Ureter (tissue), 1 donor: Measurements from ENCODE around the gene LAP3. TPM values are rescaled to one million over a fixed set of nuclear protein-coding genes. Genes with fewer than 3 reads are reported as not detected.

ENCODE experiments used
- DNase-seq: peaks from one replicate; pipeline ENCODE4 v3.0.0-alpha.2; 2020; ENCODE audit warnings: low spot score
- total RNA-seq: library from RNA; stranded (reverse); gene quantifications from one replicate; pipeline ENCODE4 v1.2.4, GENCODE V29; 2023
- donor health status: DM: yes; HTN: yes; CAD: no.

Gene LAP3
- total RNA-seq, 1 donor from 2014 or later = 59.6 TPM

DNA sequence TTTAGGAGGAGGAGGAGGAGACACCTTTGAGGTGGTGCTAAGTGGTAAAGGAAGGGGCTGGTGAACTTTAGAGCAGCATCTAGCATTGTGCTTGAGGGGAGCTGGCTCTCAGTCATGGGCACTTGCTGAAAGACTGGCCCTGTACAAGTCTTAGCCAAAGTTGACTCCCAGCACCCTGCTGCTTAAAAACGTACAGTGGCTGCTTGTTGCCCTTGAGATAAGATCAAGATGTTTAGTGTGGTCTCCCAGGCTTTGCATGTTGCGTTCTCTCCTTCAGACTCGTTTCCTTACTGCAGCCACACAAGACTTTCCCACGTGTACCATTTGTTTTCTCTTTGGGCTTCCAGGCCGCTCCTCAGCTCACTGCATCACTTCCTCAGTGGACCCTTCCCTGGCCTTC, 39.3 kb downstream of the LAP3 start:
- DNase-seq = no peak

DNA sequence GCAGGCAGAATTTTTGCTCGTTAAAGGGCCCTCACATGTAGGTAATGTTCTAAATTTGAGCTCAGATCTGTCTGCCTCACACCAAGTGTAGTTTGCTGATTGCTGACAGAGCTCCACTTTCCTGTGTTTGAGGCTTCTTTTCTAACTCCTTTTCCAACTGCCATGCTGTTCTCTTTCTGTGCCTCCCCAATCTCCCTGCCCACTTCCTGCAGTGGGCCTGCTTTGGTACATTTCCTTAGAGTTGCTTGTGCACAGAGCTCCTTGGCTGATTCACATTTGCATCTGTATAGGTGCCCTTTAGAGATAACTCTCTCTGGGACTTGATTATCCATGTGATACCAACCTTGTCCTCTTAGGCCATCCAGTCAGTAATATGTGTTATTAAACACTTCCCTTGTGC, 41.9 kb downstream of the LAP3 start:
- no peak for DNase-seq

DNA sequence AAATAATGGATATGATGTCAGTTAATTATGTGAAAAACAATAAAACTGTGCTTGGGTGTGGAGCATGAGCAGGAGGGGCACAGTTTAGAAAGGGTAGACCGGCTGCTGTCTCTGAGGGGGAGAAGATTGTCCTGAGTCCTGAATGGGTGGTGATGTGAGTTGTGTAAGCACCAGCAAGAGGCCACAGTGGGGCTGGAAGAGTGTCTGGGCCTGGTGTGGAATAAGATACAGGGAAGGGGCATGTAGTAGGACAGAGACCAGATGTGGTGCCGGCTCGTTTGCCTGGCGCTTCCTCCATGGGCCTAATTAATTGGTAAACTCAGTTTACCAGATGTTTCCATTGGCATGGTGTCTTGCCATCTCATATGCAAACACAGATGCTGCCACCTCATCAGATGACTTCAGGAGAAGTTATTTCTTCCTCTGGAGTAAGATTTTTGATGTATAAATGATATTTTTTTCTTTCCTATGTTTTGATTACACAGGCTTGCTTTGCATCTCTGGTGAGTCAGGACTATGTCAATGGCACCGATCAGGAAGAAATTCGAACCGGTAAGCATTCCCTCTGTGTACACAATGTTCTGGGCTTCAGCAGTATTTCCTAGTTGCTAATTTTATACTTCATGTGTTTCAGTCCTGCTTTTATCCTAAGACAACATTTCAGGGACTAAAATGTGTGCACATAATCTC, 42.6 kb downstream of the LAP3 start:
- no peak for DNase-seq

DNA sequence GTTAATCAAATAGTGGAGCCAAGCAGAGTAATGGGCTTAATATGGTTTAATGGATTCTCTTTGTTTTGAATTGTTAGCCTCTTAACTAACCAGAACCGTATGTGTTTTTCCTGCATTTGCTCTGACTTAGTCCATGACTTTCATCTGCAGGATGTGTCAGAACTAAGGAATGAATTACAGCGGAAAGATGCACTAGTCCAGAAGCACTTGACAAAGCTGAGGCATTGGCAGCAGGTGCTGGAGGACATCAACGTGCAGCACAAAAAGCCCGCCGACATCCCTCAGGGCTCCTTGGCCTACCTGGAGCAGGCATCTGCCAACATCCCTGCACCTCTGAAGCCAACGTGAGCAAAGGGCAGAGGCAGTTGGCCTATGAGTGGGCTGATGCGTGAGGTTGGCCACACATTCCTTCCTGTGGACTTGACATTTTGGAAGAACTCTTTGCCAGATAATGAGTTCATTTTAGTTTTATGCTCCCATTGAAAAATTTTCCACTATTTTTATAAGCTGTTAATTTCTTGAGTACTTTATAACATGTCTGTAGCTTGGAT, 46.5 kb downstream of the LAP3 start:
- DNase-seq = no peak

DNA sequence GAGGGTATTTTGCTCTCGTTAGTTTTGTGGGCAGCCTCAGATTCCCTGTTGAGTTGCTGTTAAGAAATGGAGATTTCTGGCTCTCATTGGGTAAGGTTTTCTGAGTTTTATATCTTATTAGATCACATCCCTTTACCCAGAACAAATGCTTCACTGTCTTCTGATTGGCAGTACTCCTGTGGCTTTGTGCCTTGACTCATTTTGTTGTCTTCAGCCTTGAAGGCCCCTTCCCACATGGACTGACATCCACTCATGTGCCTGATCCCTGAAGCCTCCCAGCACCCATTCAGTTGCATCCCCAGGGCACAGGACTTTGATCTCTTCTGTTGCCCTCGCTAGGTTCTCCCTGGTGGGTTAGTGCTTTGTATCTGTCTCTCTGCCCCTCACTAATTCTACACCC, 47.8 kb downstream of the LAP3 start:
- no peak for DNase-seq

DNA sequence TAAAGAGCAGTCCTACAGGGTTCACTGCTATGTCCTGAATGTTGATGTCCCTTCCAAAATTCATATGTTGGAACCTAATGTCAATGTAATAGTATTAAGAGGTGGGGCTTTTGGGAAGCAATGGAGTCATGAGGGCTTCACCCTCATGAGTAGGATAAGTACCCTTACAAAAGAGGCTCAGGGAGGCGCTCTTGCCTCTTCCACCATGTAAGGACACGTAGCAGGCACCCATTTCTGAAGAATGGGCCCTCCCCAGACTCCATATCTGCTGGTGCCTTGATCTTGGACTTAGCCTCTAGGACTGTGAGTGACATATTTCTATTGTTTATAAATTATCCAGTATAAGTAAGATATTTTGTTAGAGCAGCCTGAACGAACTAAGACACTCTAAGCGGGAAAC, 53.2 kb downstream of the LAP3 start:
- no peak for DNase-seq

DNA sequence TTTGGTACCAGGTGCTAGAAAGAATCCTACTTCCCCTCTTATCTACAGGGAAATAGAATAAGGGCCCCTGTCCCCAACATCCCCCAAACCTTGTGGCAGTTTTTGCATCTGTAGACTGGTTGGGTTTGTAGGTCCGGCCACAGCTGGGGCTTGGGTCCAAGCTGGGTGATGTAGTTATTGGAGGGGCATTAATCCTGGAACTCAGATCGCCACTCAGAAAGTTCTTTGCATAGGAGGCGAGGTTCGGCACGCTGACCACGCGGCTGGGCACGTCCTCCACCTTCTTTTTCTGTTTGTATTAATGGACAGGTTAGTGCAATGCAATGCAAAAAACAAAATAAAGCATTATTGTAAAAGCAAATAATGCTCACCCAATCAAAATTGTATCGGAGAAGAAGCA, 56.6 kb downstream of the LAP3 start:
- no peak for DNase-seq

DNA sequence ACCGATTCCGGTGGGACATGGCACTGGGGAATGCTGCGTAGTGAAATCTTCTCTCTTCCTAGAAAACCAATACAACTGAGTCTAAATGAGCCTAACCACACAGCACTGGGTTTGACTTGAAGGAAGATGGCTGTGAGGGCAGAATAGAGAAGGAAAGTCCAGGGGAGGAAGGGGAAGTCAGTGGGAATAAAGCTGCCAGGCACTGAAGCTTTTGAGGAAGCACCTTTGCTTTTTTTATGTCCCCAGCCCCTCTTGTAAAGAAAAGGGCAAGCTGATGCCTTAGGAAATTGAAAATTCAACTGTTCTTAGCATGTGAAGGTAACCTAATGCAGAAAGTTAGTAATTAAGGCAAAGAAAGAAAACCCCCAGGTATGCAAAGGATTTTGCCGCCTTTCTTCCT, 58.1 kb downstream of the LAP3 start:
- DNase-seq = no peak

DNA sequence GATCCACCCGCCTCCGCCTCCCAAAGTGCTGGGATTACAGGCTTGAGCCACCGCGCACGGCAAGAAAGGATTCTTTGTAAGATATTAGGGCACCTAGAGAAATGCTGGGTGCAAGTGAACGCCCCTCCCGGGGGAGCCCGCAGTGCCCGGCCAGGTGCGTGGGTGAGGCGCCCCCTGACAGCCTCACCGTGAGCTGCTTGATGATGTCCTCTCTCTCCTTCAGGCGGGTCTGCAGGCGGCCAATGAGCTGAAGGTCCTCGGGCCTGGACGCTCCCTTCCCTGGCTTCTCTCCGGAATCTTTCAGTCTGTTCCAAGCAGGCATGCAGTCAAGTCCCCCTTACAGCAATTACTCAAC, 59.3 kb downstream of the LAP3 start:
- DNase-seq = no peak

DNA sequence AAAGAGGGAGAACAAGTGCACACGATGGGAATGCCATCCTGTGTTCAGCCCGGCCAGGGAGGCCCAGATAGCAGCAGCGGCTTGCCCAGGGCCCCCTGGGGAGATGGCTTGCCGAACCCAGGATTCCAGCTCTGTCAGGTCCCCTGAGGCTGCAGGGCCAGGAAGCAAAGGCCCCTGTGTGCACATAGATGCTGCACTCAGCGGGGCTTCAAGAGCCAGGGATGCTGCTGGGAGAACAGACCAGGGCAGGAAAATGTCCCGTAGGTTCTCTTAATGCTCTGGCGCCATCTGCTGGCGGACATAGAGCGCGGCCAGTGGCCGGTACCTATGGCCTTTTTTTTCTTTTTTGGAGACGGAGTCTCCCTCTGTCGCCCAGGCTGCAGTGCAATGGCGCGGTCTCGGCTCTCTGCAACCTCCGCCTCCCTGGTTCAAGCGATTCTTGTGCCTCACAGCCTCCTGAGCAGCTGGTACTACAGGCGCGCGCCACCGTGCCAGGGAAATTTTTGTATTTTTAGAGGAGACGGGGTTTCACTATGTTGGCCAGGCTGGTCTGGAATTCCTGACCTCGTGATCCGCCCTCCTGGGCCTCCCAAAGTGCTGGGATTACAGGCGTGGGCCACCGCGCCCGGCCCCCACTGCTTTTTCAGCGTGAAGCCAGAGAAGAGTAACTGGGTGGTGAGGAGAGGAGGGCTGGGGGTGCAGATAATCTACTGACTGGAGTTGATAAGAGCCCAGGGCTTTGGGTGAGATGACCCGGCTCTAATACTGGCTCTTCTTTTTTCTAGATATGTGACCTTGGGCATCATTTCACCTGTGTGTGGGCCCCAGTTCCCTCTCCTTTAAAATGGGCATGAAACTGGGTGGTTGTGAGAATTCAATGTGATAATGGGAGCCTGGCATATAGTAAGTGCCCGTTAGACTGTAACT, 60.0 kb downstream of the LAP3 start:
- peak; percentile 59 for DNase-seq

DNA sequence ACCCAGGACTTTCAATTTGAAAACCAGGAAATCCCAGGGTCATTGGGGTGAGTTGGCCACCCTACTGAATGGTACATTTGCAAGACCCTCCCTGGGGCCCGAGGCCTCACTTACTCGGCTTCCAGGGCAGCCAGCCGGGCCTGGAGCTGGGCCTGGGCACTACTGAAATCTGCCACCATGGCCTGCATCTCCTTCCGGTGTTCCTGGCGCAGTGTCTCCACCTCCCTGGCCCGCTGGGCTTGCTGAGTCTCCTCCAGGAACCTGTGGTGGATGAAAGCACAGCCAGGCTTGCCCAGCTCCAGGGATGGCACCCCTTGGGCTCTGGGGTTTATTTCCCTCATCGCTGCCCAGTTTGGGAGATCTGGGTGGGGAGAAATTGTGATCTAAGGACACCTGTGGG, 62.1 kb downstream of the LAP3 start:
- DNase-seq = no peak

DNA sequence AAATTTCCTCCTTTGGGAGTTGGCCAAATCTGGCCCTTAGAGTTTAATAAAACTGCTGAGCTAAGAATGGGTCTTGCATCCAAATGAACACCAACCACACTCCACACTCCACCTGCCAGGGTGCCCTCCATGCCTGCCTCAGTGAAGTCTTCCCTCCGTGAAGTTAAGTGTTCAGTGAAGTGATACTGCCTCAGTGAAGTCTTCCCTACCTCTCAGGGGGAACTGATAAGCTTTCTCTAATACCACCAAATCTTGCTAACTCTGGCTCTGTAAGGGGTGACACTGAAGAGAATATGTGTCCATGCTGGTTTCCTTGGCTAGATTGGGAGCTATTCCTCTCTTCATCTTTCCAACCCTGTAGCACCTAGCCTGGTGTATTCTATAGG, 65.4 kb downstream of the LAP3 start:
- DNase-seq = no peak

DNA sequence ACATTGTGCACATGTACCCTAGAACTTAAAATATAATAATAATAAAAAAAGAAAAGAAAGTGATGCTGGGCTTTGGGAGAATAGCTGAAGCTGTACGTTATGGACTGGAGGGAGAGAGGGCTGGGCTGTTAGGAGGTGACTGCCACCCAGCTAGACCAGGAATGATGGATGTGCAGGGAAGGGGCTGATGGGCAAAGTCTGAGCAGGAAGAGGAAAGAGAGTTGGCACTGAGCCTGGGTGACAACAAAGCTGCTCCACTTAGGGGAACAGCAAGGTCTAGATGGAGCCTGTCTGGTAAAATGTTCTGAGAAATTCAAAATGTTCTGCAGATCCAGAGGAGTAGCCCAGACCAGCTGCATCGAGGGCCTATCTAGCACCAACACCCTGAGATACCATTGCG, 69.7 kb downstream of the LAP3 start:
- DNase-seq = no peak

DNA sequence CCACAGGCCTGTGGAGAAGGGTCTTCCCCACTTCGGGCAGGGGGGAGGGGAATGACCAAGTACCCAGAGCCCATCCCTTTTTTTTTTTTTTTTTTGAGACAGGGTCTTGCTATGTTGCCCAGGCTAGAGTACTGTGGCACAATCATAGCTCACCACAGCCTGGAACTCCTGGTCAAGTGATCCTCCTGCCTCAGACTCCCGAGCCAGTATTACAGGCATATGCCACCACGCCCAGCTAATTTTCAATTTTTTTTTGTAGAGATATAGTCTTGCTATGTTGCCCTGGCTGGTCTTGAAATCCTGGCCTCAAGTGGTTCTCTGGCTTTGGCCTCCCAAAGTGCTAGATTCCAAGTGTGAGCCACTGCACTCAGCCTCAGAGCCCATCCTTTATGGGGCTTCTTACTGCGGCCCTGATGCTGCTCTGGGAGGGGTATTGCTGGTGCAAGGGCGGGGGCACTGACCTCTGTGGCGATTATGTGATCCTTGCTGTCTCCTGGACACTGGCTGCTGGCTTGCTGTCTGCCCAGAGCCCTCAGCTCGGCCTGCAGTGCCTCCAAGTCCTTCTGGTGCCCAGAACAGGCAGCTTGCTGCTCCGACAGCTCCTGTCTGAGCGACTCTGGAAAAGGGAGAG, 70.3 kb downstream of the LAP3 start:
- no peak for DNase-seq

DNA sequence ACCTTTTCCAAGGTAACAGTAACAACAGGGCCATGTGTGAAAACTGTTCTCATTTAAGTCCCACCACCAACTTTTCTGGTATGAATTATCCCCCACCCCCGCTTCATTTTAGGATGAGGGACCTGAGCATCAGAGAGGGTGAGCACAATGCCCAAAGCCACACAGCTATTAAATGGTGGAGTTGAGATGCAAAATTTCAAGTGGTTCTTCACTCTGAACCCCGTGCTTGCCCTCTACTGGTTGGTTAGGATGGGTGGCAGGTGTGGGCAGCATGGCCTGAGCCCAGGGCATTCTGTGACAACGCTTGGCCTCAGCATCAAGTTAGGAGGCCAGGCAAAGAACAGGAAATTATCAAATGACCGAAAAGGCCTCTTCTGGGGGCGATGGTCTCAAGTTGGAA, 70.9 kb downstream of the LAP3 start:
- no peak for DNase-seq

DNA sequence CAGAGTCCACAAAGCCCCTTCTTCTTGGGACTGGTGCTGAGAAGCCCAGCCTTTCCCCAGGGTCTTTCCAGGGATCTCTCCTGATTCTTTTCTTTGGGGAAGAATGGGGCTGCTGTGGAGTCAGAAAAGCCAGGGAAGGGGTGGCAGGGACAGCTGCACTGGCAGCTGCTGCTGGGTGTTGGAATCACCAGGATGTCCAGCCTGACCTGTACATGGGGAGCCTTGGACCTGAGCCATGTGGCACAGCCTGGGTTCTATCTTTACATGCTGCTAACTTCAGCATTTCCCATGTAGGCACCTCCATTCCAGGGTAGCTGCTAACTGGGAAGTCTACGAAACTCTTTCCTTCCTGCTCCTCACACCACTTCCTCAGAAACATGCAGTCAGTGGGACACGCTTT, 73.4 kb downstream of the LAP3 start:
- DNase-seq = no peak

DNA sequence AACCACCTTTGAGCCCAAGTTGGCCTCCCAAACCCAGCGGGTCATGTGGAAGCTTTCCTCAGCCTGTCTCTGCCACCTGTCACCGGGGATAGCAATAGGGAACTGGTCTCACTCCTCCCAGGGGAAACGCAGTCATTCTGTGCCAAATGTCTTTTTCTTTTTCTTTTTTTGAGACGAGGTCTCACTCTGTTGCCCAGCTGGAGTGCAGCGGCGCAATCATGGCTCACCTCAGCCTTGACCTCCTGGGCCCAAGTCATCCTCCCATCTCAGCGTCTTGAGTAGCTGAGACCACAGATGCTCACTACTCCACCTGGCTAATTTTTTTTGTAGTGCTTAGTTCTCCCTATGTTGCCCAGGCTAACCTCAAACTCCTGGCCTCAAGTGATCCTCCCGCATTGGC, 77.7 kb downstream of the LAP3 start:
- DNase-seq = no peak

DNA sequence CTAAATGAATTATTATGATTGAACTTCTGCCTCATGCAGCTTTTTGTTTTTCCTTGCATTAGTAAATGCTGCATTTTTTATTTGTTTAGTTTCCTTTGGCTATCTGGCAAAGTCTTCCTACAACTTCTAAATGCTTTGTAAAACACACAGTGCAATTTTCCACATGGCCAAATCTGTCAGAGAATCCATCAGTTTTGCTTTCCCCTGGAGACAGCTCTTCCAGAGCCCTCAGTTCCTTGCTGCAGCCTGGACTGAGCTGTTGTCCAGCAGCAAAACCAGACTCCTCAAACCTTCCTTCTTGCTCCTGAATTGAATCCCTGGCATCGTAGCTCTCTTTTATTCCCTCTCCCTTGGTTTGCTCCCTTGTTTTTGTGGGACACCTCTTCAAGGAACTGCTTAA, 80.1 kb downstream of the LAP3 start:
- no peak for DNase-seq
